AG09309 (cell line): ENCODE measurements around the gene EPS15.
"Not testable (repeated sequence)": the region's sequence is repeated elsewhere in the genome, so short reads cannot be mapped to it uniquely, and the experiment has no call there.

ENCODE experiments used
- DNase-seq: peaks from one replicate; pipeline ENCODE4 v3.0.0-alpha.2; 2010; ENCODE audit warnings: low read depth
- H3K4me3 ChIP-seq: 2 replicates; pipeline ENCODE4 v1.5.1; 2011; ENCODE audit warnings: mild to moderate bottlenecking, low read depth, low read length, moderate library complexity; ENCODE audit not compliant: control insufficient read depth
- CTCF ChIP-seq: IDR thresholded peaks from 2 replicates; pipeline ENCODE4 v1.5.1; 2011; ENCODE audit warnings: mild to moderate bottlenecking, low read depth, low read length, inconsistent platforms; ENCODE audit not compliant: insufficient read depth, control insufficient read depth; ENCODE audit errors: missing control alignments

EPS15 gene

GRCh38 chr1:51442616-51443015 is 76.5 kb downstream of the EPS15 start:
- DNase-seq = no peak
- no peak for TF ChIP-seq CTCF
- no peak overlapping the region for H3K4me3 ChIP-seq

GRCh38 chr1:51442198-51442597 is 76.9 kb downstream of the EPS15 start:
- H3K4me3 ChIP-seq = no peak overlapping the region
- TF ChIP-seq CTCF = no peak
- no peak for DNase-seq

- DNase-seq = no peak
- H3K4me3 ChIP-seq = no peak overlapping the region
- no peak for TF ChIP-seq CTCF
Observed at GRCh38 chr1:51439895-51440294, 79.2 kb downstream of the EPS15 start.

- no peak for TF ChIP-seq CTCF
- no peak for DNase-seq
Observed at GRCh38 chr1:51439053-51439452, 80.0 kb downstream of the EPS15 start.

GRCh38 chr1:51437391-51437790 is 81.7 kb downstream of the EPS15 start:
- not testable (repeated sequence) for DNase-seq

More at GRCh38 chr1:51439053-51439452, 80.0 kb downstream of the EPS15 start:
- no peak overlapping the region for H3K4me3 ChIP-seq

GRCh38 chr1:51435878-51436277 is 83.2 kb downstream of the EPS15 start:
- DNase-seq = no peak
- no peak overlapping the region for H3K4me3 ChIP-seq
- no peak for TF ChIP-seq CTCF

More at GRCh38 chr1:51437391-51437790, 81.7 kb downstream of the EPS15 start:
- H3K4me3 ChIP-seq = not testable (repeated sequence)

GRCh38 chr1:51433972-51434510 is 85.0 kb downstream of the EPS15 start:
- TF ChIP-seq CTCF = no peak
- H3K4me3 ChIP-seq = no peak overlapping the region
- DNase-seq = no peak
